Transverse colon (tissue), 4 donors: ENCODE measurements around the gene DPEP2.

Source experiments
- CTCF ChIP-seq, 5 experiments: fragments of 200-600 bp in 3 of 5; fragments of 450-650 bp in 2 of 5; sonication (generic) in 3 of 5; IDR thresholded peaks; 1 replicate in 2 of 5; 2 replicates in 3 of 5; pipeline ENCODE4 v1.5.1; 2016 to 2017; ENCODE audit warnings: antibody characterized with exemption in 5 of 5, inconsistent platforms in 3 of 5, mild to moderate bottlenecking in 2 of 5, moderate library complexity in 1 of 5
- EP300 ChIP-seq: sonication (generic); formaldehyde crosslinking; IDR thresholded peaks from one replicate; pipeline ENCODE4 v1.6.1; 2017; ENCODE audit warnings: antibody characterized with exemption, low read depth
- POLR2A ChIP-seq: fragments of 450-650 bp; IDR thresholded peaks from one replicate; pipeline ENCODE4 v1.6.1; 2016; ENCODE audit warnings: antibody characterized with exemption, mild to moderate bottlenecking, moderate library complexity
- POLR2AphosphoS5 ChIP-seq, 3 donors: sonication (generic); formaldehyde crosslinking; IDR thresholded peaks; one replicate each; pipeline ENCODE4 v1.6.1; 2016; ENCODE audit warnings: antibody characterized with exemption in 3 of 3

GRCh38 chr16:67986949-67987348, 12.3 kb downstream of the DPEP2 start:
- TF ChIP-seq POLR2A, result no peak
- no peak for TF ChIP-seq CTCF (IDR thresholded peaks at IDR 0.05)
- no peak for TF ChIP-seq POLR2AphosphoS5 (IDR thresholded peaks at IDR 0.05)
- TF ChIP-seq EP300, result no peak
